Transverse colon (tissue), 4 donors: ENCODE results near the gene PSMB3. TPM values are rescaled to one million over a fixed set of nuclear protein-coding genes. Genes with fewer than 3 reads are reported as not detected.

Source experiments
- DNase-seq: peaks from one replicate; pipeline ENCODE4 v3.0.0-alpha.2; 2019
- H3K27ac ChIP-seq, 4 donors: fragments of 200-600 bp; sonication (generic); 2 replicates each; pipeline ENCODE4 v1.5.1; 2016 to 2018; ENCODE audit warnings: inconsistent platforms in 4 of 4
- H3K27me3 ChIP-seq: fragments of 200-600 bp; sonication (generic); 2 replicates; pipeline ENCODE4 v1.5.1; 2017; ENCODE audit warnings: inconsistent platforms
- H3K36me3 ChIP-seq, 4 donors: fragments of 200-600 bp; sonication (generic); 2 replicates each; pipeline ENCODE4 v1.5.1; 2017 to 2019; ENCODE audit warnings: inconsistent platforms in 4 of 4
- H3K4me1 ChIP-seq, 4 donors: fragments of 200-600 bp; sonication (generic); 2 replicates each; pipeline ENCODE4 v1.5.1; 2017 to 2020; ENCODE audit warnings: inconsistent platforms in 4 of 4
- H3K4me3 ChIP-seq, 4 donors: fragments of 200-600 bp; sonication (generic); 1 replicate in 1 of 4; 2 replicates in 3 of 4; pipeline versions ENCODE4 v1.5.1 to v1.6.1; 2017 to 2019; ENCODE audit warnings: inconsistent platforms in 4 of 4
- H3K9me3 ChIP-seq, 2 donors: fragments of 200-600 bp; sonication (generic); 2 replicates each; pipeline ENCODE4 v1.5.1; 2017 to 2019; ENCODE audit warnings: inconsistent platforms in 2 of 2
- CTCF ChIP-seq, 5 experiments: fragments of 200-600 bp in 3 of 5; fragments of 450-650 bp in 2 of 5; sonication (generic) in 3 of 5; IDR thresholded peaks; 1 replicate in 2 of 5; 2 replicates in 3 of 5; pipeline ENCODE4 v1.5.1; 2016 to 2017; ENCODE audit warnings: antibody characterized with exemption in 5 of 5, inconsistent platforms in 3 of 5, mild to moderate bottlenecking in 2 of 5, moderate library complexity in 1 of 5
- EP300 ChIP-seq: sonication (generic); formaldehyde crosslinking; IDR thresholded peaks from one replicate; pipeline ENCODE4 v1.6.1; 2017; ENCODE audit warnings: antibody characterized with exemption, low read depth
- POLR2A ChIP-seq: fragments of 450-650 bp; IDR thresholded peaks from one replicate; pipeline ENCODE4 v1.6.1; 2016; ENCODE audit warnings: antibody characterized with exemption, mild to moderate bottlenecking, moderate library complexity
- POLR2AphosphoS5 ChIP-seq, 3 donors: sonication (generic); formaldehyde crosslinking; IDR thresholded peaks; one replicate each; pipeline ENCODE4 v1.6.1; 2016; ENCODE audit warnings: antibody characterized with exemption in 3 of 3
- WGBS, 2 donors: methylation state at CpG; one replicate each; pipeline ENCODE4 v1.1.5; 2018; ENCODE audit warnings: low coverage in 1 of 2; 5-methylcytosine and 5-hydroxymethylcytosine counted together
- in situ Hi-C, 4 donors: fragments of 200-750 bp; cut with MboI; loops; one replicate each; pipeline versions ENCODE4 v1.15.0 to v1.15.1; 2017; ENCODE audit warnings: low sequenced_read_pairs in 3 of 4, low pct_ligation_motif_present in 1 of 4, low pct_unique_long_range_greater_than_20kb in 1 of 4
- intact Hi-C: fragments of 100-400 bp; cut with DNase I; formaldehyde crosslinking; loops from one replicate; pipeline ENCODE4 v1.15.1; 2023; ENCODE audit warnings: low total_unique reads
- small RNA-seq, 4 donors: library from RNA; depleted of rRNA; stranded (forward); fragments of <200 nt; gene quantifications; one replicate each; pipeline ENCODE3, GENCODE V24; 2016
- total RNA-seq, 4 donors: library from RNA; depleted of rRNA; stranded (reverse); fragments of >200 nt; gene quantifications; one replicate each; pipeline ENCODE4 v1.1.0, GENCODE V29; 2016

The PSMB3 gene
- total RNA-seq, 4 donors from 2014 or later, result 137 to 169 (median 159) TPM

DNA sequence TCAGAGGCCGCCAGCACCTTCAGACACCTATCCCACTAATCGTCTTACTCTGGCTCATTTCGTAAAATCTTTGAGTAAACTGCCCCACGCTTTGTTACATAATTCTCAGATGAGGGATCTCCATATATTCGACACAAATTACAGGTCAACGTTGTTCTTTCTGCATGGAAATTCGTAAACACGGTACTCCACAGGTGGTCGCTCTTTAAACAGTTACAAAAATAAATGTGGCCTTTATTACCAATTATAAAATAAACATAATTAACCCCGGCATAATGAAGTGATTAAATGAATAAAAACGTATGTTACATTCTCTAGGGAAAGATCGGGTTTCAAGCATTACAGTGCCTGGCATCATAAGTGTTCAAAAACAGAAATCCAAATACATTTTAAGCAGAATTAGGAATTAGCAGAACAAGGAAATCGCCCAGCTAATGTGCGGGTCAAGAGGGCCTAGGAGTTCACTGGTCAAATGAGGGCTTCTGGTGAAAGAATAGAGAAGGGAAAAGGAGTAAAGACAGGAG lies 47.8 kb downstream of the PSMB3 start:
- WGBS, 2 donors, result 18 to 56% methylated on average over 5 to 14 of the region's 14 CpGs

GRCh38 chr17:38809828-38810227 lies 57.3 kb downstream of the PSMB3 start:
- WGBS, 2 donors, result 92 to 93% methylated on average over 5 to 7 of the region's 7 CpGs
- no peak overlapping the region for H3K4me3 ChIP-seq
- peaks cover 2 to 81% (median 42%) of the 10 kb centered on the region in 4 donors for H3K36me3 ChIP-seq
- intact Hi-C loops, result no loop called here
- no peak for DNase-seq
- in situ Hi-C loops, result no loop called here
- no peaks in the 10 kb centered on the region for H3K9me3 ChIP-seq
- no peaks in the 10 kb centered on the region for H3K27me3 ChIP-seq
- TF ChIP-seq CTCF (IDR thresholded peaks at IDR 0.05), result no peak
- TF ChIP-seq POLR2AphosphoS5 (IDR thresholded peaks at IDR 0.05), result no peak
- TF ChIP-seq POLR2A, result no peak
- no peak for TF ChIP-seq EP300
- H3K4me1 ChIP-seq, result no peaks in the 10 kb centered on the region
- H3K27ac ChIP-seq, result no peak overlapping the region

More for the DNA sequence above, 47.8 kb downstream of the PSMB3 start:
- no peaks in the 10 kb centered on the region for H3K9me3 ChIP-seq
- H3K36me3 ChIP-seq, result peaks cover 0 to 37% (median 18%) of the 10 kb centered on the region in 4 donors
- peak overlapping the region; percentile 94 to 99 (median 97) for H3K27ac ChIP-seq
- TF ChIP-seq POLR2A, result no peak
- intact Hi-C loops, result no loop called here
- in situ Hi-C loops, result no loop called here
- no peaks in the 10 kb centered on the region for H3K27me3 ChIP-seq
- H3K4me1 ChIP-seq, result peaks cover 19 to 35% (median 30%) of the 10 kb centered on the region in 4 donors
- DNase-seq, result no peak
- peak overlapping the region; percentile 72 to 88 (median 83) for H3K4me3 ChIP-seq

Small RNA genes lying within 50 kb of the gene (small RNA-seq; reads per million reads assigned to genes)
- gene MIR4726 (0 reads per million in 4 donors), gene RNA5SP440 (5.9 to 11.6 (median 9.0) reads per million in 4 donors), gene RNU6-866P (0 reads per million in 4 donors)

Other genes with a start within 250 kb of the PSMB3 start
- 1 to 10 TPM; 1.8 to 8.8 (median 5.2) TPM for gene SRCIN1, start 146.8 kb upstream of the PSMB3 start, total RNA-seq
- 1 to 10 TPM in 1 of 4 donors, under 1 TPM in 3; 0.14 to 3.8 (median 0.61) TPM for gene EPOP, start 77.8 kb upstream of the PSMB3 start, total RNA-seq
- gene MLLT6, start 47.5 kb upstream of the PSMB3 start, total RNA-seq, result 100 to 1,000 TPM in 2 of 4 donors, 10 to 100 TPM in 2; 68.7 to 272 (median 100) TPM
- 10 to 100 TPM; 11.2 to 35.0 (median 20.5) TPM for gene CISD3, start 22.4 kb upstream of the PSMB3 start, total RNA-seq
- 10 to 100 TPM in 3 of 4 donors, 1 to 10 TPM in 1; 9.1 to 41.9 (median 12.2) TPM for gene PCGF2, start 4.4 kb upstream of the PSMB3 start, total RNA-seq
- gene PIP4K2B, start 46.8 kb downstream of the PSMB3 start, total RNA-seq, result 10 to 100 TPM; 15.3 to 63.5 (median 23.5) TPM
- 10 to 100 TPM; 22.1 to 97.3 (median 37.5) TPM for gene CWC25, start 72.6 kb downstream of the PSMB3 start, total RNA-seq
- gene RPL23, start 101.0 kb downstream of the PSMB3 start, total RNA-seq, result 1,000 to 10,000 TPM in 1 of 4 donors, 100 to 1,000 TPM in 3; 386 to 1,109 (median 710) TPM
- 100 to 1,000 TPM; 117 to 553 (median 307) TPM for gene LASP1, start 117.3 kb downstream of the PSMB3 start, total RNA-seq
- gene FBXO47, start 214.7 kb downstream of the PSMB3 start, total RNA-seq, result not detected